ENCODE measurements around the gene MEP1A.

The MEP1A gene

GRCh38 chr6:46865221-46865620 lies 72.0 kb downstream of the MEP1A start:
- Histone ChIP-seq H3K27ac (no peak overlapping the region), H3K9me3 (no peaks in the 10 kb centered on the region), H3K4me1 (ENCODE audit: control insufficient read depth in 1 of 2, insufficient read depth in 1 of 2, low read depth in 1 of 2, low read length in 1 of 2) (no peaks in the 10 kb centered on the region), H3K4me3 (ENCODE audit: low read depth in 1 of 2, low read length in 1 of 2) (no peak overlapping the region), H3K27me3 (no peaks in the 10 kb centered on the region), H3K36me3 (no peaks in the 10 kb centered on the region)
- TF ChIP-seq, protein P1, sequence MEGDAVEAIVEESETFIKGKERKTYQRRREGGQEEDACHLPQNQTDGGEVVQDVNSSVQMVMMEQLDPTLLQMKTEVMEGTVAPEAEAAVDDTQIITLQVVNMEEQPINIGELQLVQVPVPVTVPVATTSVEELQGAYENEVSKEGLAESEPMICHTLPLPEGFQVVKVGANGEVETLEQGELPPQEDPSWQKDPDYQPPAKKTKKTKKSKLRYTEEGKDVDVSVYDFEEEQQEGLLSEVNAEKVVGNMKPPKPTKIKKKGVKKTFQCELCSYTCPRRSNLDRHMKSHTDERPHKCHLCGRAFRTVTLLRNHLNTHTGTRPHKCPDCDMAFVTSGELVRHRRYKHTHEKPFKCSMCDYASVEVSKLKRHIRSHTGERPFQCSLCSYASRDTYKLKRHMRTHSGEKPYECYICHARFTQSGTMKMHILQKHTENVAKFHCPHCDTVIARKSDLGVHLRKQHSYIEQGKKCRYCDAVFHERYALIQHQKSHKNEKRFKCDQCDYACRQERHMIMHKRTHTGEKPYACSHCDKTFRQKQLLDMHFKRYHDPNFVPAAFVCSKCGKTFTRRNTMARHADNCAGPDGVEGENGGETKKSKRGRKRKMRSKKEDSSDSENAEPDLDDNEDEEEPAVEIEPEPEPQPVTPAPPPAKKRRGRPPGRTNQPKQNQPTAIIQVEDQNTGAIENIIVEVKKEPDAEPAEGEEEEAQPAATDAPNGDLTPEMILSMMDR (IDR thresholded peaks at IDR 0.05) = no peak

DNA sequence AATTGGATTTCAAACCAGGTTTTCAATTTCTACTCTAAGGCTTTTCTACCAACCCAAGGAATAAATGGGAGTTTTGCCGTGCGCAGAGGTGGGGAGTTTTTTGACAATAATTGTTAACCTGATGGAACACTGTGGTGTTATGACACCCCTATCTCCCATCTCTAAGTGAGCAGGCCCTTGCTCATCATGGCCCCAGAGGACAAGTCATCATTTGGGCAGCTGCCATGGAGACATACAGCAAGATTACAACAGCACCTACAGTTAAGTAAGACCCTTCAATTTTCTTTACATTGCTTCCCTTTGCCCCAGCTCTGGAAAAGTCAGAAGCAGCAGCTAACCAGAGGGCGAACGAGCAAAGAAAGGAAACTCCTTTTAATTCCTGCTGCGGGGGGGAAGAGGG lies 74.2 kb downstream of the MEP1A start:
- TF ChIP-seq, protein P1 (IDR thresholded peaks at IDR 0.05) = no peak
- no peaks in the 10 kb centered on the region for H3K4me1 ChIP-seq (ENCODE audit: control insufficient read depth in 1 of 2, insufficient read depth in 1 of 2, low read depth in 1 of 2, low read length in 1 of 2)
- no peak overlapping the region for H3K4me3 ChIP-seq (ENCODE audit: low read depth in 1 of 2, low read length in 1 of 2)
- no peaks in the 10 kb centered on the region for H3K27me3 ChIP-seq
- no peaks in the 10 kb centered on the region for H3K9me3 ChIP-seq
- no peaks in the 10 kb centered on the region for H3K36me3 ChIP-seq
- no peak overlapping the region for H3K27ac ChIP-seq

DNA sequence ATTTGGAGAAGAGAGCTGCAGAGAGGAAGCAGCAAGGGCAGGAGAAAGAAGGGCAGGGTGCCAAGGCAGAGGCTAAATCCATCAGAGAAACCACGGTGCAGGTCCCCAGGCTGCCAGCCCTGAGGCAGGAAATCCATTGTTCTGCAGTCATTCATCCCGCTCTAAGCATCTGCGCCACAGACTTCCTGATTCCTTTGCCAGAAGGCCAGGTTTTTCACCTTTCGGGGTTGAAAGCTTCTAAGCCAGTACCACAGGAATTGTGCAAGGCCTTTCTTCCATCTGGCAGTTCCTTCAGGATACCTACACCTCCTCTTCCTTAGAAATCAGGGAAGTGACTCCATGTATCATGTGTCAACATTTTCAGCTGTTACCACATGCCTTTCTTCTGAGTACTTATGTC lies 82.9 kb downstream of the MEP1A start:
- H3K9me3 ChIP-seq = no peaks in the 10 kb centered on the region
- peaks cover 4% of the 10 kb centered on the region for H3K27me3 ChIP-seq
- H3K36me3 ChIP-seq = no peaks in the 10 kb centered on the region
- TF ChIP-seq, protein P1 (IDR thresholded peaks at IDR 0.05) = no peak
- no peaks in the 10 kb centered on the region for H3K4me1 ChIP-seq (ENCODE audit: control insufficient read depth in 1 of 2, insufficient read depth in 1 of 2, low read depth in 1 of 2, low read length in 1 of 2)
- H3K27ac ChIP-seq = no peak overlapping the region
- no peak overlapping the region for H3K4me3 ChIP-seq (ENCODE audit: low read depth in 1 of 2, low read length in 1 of 2)

DNA sequence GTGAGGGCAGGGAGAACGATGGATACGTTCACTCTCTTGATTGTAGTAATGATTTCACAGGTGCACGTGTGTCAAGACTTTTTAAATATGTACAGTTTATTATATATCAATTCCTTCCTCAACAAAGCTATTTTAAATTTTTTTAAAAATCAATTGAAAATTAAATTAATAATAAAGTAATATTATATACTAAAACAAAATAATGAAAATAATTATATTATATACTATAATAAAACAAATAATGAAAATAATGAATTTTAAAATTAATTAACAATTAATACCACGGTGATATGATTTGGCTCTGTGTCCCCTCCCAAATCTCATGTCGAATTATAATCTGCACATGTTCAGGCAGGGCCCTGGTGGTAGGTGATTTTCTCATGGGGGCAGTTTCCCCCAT lies 85.8 kb downstream of the MEP1A start:
- TF ChIP-seq, protein P1 (IDR thresholded peaks at IDR 0.05) = no peak
- no peak overlapping the region for H3K27ac ChIP-seq
- H3K9me3 ChIP-seq = no peaks in the 10 kb centered on the region
- H3K4me1 ChIP-seq (ENCODE audit: control insufficient read depth in 1 of 2, insufficient read depth in 1 of 2, low read depth in 1 of 2, low read length in 1 of 2) = no peaks in the 10 kb centered on the region
- no peaks in the 10 kb centered on the region for H3K36me3 ChIP-seq
- H3K4me3 ChIP-seq (ENCODE audit: low read depth in 1 of 2, low read length in 1 of 2) = no peak overlapping the region
- H3K27me3 ChIP-seq = peaks cover 4% of the 10 kb centered on the region

DNA sequence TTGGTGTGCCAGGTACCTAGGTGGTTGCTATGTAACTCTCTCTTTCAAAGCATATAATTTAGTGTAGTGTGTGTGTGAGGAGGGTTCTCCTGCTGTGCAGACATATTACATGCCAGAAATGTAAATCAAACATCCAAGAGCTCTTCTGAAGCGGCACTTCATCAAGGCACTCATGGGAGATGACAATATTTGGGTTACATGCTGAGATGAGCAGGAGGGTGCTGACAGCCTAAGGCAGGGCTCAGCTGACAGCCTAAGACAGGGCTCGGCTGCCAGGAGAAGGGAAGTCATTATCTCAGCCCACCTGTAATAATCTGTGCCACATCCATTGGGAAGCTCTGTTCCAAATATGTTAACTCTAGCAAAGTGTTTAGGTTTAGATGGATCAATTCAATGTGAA lies 89.5 kb downstream of the MEP1A start:
- H3K4me1 ChIP-seq (ENCODE audit: control insufficient read depth in 1 of 2, insufficient read depth in 1 of 2, low read depth in 1 of 2, low read length in 1 of 2) = no peaks in the 10 kb centered on the region
- H3K9me3 ChIP-seq = no peaks in the 10 kb centered on the region
- TF ChIP-seq, protein P1 (IDR thresholded peaks at IDR 0.05) = no peak
- no peaks in the 10 kb centered on the region for H3K36me3 ChIP-seq
- H3K27me3 ChIP-seq = no peaks in the 10 kb centered on the region
- no peak overlapping the region for H3K27ac ChIP-seq
- H3K4me3 ChIP-seq (ENCODE audit: low read depth in 1 of 2, low read length in 1 of 2) = no peak overlapping the region

GRCh38 chr6:46888031-46888430 lies 94.8 kb downstream of the MEP1A start:
- no peaks in the 10 kb centered on the region for H3K4me1 ChIP-seq (ENCODE audit: control insufficient read depth in 1 of 2, insufficient read depth in 1 of 2, low read depth in 1 of 2, low read length in 1 of 2)
- TF ChIP-seq, protein P1 (IDR thresholded peaks at IDR 0.05) = no peak
- H3K4me3 ChIP-seq (ENCODE audit: low read depth in 1 of 2, low read length in 1 of 2) = no peak overlapping the region
- H3K9me3 ChIP-seq = no peaks in the 10 kb centered on the region
- no peak overlapping the region for H3K27ac ChIP-seq
- no peaks in the 10 kb centered on the region for H3K36me3 ChIP-seq
- no peaks in the 10 kb centered on the region for H3K27me3 ChIP-seq
